ENCODE data around the gene VRK3.
"Not testable (repeated sequence)": the region's sequence is repeated elsewhere in the genome, so short reads cannot be mapped to it uniquely, and the experiment has no call there.

Gene VRK3

DNA sequence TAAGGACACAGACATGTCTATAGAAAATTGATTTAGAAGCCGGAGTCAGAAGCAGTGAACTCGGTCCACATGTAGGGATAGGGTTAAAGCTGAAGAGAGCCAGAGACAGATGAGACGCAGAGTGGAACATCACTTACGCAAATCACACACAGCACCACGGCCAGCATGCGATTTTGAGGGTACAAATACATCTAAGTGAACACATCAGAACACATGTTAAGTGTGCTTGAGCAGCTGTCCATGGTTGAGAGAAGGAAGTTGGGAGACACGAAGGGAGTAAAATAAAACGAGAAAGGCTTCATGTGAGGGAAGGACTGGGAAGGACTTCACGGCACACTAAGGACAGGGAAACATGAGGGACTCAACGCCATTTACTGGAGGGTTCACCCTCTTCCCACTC lies 38.8 kb downstream of the VRK3 start:
- DNase-seq, result no peak

DNA sequence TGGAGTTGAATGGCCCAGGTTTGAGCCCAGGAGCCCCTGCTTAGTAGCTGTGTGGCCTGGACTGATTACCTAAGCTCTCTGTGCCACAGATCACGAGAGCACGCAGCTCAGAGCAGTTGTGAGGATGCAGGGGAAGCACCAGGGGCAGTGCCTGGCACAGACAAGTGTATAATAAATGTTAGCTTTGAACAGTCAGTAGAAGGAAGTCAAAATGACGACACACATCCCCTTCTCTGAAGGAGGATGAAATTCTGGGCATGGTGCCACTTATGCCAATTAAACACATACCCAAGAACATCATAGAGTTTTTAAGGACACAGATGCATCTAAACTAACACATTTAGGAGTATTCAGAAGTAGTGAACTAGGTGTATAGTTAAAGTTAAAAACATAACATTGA lies 39.3 kb downstream of the VRK3 start:
- no peak for DNase-seq

DNA sequence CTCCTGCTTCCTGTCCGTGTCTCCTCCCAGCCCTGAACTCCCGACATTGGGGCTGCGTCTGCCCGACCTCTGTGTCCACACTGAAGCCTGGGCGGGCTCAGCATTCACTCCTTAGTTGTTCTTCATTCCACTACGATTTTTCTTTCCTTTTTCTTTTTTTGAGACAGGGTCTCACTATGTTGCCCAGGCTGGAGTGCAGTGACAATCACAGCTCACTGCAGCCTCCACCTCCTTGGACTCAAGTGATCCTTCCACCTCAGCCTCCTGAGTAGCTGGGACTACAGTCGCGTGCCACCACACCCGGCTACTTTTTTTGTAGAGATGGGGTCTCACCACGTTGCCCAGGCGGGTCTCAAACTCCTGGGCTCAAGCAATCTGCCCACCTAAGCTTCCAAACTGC lies 40.7 kb downstream of the VRK3 start:
- DNase-seq, result no peak

DNA sequence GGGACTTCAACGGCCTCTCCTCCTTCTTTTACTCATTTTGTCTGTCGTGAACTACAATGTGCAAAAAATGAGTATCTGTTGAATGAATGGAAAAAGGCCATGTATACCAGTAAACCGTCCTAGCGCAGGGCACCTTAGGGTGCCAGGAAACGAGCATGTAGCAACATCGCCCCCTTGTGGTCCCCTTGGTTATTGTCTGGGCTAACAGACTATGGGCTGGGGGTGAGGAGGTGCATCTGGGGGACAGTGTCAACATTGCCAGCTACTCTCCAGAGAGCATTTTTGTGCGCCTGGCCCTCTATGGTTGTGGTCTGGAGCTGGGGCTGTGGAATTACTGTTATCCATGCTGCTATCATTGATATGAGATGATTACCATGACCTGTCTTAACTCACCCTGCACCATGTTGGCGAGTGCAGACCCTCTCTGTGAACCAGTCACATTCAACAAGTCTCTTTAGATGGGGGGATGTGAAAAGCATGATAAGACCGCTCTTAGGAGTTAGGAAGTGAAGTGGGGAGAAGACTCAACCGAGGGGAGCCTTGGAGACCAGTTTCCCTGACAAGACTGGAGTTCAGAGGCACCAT lies 41.4 kb downstream of the VRK3 start:
- peak; percentile 88 for DNase-seq

DNA sequence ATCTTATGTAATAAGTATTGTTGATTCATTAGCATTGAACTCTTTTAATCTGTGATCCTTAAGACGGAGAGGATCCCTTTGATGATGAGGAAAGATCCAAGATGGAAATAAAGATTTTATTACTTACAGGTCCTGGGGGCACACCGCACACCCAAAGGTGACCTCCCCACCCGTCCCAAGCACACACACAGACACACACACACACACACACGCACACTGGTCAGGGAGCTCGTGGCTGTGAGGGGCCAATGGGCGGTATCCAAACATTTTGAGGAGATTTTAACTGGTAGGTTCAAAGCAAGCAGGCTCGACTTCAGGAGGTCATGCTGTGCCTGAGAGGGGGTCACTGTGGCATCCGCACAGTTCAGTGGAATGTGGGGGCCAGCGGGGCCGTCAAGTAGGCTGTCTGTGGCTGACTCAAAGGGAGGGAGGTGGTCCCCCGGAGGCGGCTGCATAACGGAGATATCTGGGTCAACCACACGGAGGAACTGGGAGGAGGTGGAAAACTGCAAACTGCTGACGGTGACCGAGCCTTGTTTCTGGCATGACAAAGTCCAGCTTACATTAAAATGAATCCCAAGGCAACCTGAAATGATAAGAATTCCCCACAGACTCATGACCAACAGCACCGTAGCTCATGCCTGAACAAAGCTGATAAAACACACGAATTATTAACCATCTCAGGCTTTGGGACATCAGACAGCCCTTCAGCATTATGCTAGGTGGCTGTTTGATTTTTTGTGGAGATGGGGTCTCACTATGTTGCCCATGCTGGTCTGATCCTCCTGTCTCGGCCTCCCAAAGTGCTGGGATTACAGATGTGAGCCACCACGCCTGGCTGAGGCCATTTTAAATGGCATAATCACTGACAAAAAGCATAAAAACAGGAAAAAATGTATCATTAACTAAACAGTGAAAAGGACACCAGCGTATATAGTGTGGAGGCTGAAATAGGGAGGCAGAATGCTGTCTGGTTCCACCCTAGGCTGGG lies 43.3 kb downstream of the VRK3 start:
- no peak for DNase-seq

DNA sequence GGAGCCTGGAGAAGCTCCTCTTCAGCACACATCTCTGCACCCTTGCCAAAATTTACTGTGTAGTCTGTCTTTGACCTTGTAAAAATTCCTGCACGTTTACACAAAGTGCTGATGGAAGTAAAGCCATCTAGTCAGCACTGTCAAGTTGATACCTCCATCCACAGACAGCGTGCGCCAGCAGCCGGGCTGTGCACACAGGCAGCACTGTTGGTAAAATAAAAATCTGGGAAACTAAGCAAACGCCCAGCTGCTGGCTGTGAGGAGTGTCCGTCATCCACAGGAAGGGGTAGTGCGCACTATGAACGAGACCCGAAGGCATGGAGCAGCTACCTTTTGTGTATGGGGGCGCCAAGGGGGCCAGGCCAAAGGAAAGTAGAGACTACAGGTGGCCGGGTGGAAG lies 46.8 kb downstream of the VRK3 start:
- DNase-seq, result no peak

DNA sequence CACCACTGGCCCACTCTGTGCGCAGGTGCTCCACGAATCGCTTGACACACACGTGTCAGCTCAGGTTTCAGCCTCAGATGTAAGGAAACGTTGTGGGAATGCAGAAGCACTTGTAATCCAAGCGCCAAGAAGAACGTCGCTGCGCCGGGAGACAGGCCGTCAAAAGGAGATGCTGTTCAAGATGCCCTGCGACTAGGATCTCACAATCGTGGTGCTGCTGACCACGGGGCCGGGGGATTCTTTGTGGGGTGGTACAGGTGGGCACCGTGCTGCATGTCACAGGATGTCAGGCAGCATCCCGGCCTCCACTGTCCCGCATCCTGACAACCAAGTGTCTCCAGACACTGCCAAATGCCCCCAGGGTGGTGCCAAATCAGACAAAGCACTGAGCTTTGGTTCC lies 47.3 kb downstream of the VRK3 start:
- no peak for DNase-seq

DNA sequence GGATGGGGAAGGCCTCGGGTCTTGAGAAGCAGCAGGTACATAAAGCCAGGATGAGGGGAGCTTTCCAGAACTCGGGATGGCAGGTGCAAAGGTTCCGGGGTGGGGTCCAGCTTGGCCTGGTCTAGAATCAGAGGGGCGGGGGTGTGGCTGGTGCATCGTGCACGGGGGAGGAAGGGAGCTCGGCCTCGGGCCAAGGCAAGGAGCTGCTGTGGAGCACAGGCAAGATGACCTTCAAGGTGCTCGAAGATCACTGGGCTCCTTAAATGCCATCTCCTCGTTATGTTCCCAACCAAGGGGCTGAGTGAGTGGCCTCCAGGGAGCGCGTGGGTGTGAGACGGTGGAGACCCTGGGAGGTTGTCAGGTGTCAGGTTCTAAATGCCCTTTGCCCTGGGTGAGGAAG lies 48.1 kb downstream of the VRK3 start:
- DNase-seq, result no peak

DNA sequence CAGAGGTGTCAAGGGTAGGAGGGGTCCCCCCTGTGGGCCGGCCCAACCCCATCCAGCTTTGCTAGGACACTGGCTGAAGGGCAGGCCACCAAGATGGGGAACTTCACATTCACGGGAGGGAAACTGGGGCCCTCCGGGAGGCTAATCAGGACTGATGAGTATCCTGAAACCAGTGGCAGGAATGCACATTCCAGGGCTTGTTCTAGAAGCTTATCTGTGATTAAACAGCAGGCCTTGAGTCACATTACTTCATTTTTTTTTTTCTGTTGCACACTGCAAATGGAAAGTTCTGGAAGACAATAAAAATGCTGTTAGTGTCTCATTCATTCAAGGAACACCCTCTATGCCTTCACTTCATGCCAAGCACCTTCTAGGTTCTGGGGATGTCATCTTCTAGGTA lies 48.7 kb downstream of the VRK3 start:
- DNase-seq, result no peak

DNA sequence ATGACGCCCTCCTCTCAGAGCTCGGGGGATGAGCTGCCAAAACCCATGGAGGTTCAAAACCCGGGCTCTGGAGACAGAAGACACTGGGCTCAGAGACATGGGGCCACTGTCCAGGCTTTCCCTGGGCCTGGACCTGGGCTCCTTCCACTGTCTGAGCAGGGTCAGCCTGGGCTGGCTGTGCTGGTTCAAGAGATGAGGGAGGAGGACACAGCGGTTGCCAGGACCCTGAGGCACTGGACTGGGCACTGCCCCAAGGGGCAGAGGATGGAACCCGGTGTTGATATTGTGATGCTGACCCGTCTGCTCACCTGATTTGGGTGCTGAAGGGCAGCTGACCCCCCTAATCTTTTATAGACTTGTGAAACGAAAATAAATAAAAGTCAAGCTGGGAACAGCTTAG lies 50.1 kb downstream of the VRK3 start:
- DNase-seq, result no peak

DNA sequence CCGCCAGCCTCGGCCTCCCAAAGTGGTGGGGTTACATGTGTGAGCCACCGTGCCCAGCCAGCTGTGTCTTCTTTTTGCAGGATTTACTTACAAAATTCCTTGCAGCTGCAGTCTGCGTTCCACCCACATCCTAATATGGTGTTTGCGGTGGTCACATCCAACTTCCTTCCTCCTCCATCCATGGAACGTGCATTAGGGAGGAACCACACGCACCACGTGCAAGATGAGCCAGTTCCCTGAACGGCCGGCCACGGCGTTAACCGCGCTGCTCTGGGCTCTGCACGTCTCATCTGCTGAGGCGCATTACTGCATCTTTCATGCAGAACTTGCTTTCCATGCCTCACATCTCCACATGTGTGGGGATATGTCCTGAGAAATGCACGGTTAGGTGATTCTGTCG lies 51.2 kb downstream of the VRK3 start:
- DNase-seq, result no peak

DNA sequence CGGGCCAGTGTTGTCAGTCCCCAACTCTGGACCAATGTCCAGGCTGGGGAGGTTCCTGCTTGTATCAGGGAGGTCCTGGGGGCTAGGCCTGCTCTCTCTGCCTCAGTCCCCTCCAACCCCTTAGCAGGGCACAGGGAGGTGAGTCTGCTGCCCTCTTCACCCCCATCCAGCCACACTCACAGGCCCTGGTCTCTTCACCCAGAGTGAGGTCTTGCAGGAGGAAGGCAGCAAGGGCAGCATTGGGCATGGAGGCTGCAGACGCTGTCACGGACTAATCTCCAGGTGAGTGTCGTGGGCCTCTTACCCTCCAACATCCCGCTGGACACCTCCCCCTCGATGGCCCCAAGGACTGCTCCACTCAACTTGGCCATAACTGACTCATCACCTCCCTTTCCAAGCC lies 52.3 kb downstream of the VRK3 start:
- no peak for DNase-seq

DNA sequence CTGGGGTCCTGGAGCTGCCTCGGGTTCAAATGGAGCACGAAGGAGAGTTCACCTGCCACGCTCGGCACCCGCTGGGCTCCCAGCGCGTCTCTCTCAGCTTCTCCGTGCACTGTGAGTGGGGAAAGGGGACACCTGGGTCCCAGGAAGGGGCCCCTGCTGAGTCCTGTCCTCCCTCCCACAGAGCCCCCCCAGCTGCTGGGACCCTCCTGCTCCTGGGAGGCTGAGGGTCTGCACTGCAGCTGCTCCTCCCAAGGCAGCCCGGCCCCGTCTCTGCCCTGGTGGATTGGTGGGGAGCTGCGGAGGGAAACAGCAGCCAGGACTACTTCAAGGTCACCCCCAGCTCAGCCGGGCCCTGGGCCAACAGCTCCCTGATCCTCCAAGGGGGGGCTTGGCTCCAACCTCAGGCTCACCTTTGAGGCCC lies 53.2 kb downstream of the VRK3 start:
- no peak for DNase-seq

DNA sequence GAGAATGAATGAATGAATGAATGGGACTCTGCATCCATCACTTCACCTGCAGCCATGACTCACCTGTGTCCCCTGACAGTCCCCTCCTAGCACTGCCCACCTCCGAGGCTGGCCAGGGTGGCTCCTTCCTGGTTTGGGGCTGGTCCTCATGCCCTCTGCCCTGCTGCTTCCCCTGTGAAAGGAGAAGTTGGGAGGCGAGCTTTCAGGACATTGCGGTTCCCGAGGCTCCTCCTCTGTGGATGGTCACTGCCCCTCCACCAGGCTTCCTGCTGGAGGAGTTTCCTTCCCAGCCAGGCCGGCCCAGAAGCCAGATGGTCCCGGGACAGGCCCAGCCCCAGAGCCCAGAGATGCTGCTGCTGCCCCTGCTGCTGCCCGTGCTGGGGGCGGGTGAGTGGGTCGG lies 55.8 kb downstream of the VRK3 start:
- not testable (repeated sequence) for DNase-seq

DNA sequence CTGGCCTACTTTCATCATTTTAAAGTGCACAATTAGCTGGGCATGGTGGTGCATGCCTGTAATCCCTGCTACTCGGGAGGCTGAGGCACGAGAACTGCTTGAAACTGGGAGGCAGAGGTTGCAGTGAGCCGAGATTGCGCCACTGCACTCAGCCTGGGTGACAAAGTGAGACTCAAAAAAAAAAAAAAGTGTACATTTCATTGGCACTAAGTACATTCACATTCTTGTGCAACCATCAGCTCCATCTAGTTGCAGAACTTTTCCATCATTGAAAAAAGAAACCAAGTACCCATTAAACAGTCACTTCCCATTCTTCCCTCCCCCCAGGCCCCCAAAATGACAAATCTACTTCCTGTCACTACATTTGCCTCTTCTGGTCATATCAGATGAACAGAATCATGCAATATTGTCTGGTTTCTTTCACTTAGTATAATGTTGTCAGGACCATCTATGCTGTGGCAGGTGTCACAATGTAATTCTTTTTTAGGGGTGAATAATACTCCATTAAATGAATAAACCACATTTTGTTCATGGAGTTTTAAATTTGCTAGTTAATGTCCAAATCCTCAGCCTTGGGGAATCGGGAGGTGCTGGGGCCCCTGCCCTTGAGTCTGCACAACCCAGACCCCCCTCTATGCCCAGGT lies 56.8 kb downstream of the VRK3 start:
- DNase-seq, result no peak

DNA sequence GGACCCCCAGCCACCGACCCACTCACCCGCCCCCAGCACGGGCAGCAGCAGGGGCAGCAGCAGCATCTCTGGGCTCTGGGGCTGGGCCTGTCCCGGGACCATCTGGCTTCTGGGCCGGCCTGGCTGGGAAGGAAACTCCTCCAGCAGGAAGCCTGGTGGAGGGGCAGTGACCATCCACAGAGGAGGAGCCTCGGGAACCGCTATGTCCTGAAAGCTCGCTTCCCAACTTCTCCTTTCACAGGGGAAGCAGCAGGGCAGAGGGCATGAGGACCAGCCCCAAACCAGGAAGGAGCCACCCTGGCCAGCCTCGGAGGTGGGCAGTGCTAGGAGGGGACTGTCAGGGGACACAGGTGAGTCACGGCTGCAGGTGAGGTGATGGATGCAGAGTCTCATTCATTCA lies 64.2 kb downstream of the VRK3 start, which contains the start of gene SIGLEC11:
Gene SIGLEC11 (minus strand): TSS at position 193 of the 400 bp plus-strand sequence. CDS start 91 bp downstream, at position 102.
- DNase-seq, result not testable (repeated sequence)

DNA sequence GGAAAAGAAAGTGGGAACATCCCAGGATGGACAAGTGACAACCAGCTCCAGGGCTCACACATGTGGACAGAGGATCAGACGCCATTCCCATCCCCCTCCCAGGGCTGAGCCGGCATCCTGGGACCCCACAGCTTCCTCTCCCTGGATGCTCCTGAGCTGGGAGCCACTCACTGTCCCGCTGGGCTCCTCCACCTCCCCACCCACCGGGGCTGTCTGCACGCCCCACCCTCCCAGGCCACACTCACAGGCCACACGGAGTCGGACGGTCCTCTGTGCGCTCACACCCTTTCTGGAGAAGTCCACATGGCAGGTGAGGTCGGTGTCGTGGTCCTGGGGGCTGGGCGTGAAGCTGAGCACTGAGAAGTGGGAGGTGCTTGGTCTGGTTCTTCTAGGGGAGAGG lies 65.3 kb downstream of the VRK3 start:
- DNase-seq, result not testable (repeated sequence)

DNA sequence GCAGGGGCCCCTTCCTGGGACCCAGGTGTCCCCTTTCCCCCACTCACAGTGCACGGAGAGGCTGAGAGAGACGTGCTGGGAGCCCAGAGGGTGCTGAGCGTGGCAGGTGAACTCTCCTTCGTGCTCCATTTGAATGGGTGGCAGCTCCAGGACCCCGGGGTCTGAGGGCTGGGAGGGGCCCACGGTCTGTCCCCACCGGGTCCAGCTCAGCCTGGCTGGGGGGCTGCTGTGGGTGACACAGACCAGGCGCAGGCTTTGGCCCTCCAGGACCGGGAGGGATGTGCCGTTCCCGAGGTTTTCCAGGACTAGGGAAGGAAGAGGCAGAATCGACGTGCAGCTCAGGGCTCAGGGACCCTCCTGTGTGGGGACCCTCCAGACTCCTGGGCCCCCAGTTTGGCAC lies 66.6 kb downstream of the VRK3 start:
- not testable (repeated sequence) for DNase-seq

DNA sequence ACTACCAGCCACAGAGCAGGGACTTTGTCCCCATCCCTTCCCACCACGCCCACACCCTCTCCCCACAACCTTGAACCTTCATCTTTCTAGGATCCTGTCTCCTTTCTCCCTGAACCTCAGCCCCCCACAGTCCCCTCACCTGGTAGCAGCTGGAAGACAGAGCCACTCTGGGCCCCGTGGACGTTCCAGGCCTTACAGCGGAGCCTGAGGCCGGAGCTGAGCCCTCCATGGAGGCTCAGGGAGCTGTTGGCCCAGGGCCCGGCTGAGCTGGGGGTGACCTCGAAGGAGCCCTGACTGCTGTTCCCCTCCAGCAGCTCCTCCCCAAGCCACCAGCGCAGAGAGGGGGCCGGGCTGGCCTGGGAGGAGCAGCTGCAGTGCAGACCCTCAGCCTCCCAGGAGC lies 67.0 kb downstream of the VRK3 start:
- DNase-seq, result not testable (repeated sequence)

DNA sequence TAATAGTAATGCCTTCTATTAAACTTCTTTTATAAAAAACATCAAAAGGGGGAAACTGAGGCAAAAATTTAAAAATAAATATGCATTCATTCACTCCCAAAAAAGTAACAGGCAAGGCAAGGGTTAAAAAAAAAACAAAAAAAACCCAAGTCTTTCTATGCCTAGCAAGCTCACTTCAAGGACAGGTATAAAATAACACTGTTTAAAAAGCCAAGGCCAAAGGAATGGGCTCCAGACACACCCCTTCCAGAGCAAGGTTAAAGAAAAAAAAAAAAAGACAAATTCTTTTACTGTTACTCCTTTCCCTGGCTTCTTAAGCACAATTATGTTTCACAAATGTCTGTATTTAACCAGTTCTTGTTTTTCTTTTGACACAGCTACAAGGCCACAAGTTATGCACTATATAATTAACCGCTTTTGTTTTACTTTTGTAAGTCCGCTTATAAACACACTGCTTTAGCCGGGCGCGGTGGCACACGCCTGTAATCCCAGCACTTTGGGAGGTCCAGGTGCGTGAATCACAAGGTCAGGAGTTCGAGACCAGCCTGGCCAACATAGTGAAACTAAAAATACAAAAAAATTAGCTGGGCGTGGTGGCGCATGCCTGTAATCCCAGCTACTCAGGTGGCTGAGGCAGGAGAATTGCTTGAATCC lies 67.8 kb downstream of the VRK3 start:
- DNase-seq, result no peak

DNA sequence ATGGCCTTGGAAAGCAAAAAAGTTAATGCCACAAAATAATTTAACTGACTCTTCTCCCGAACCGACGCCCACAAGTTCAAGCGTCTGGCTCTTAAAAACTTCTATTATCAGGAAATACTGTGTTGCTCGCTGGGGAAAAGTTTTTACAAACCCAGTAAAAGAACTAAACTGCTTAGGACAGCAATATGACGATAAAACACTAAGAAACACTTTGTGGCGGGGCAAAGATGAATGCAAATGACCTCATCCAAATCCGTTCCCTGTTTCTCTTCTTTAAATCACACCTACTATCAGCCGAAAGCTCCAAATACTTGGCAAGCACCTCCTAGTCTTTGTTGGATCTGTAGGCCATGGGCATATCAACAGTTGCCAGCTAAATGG lies 69.1 kb downstream of the VRK3 start:
- DNase-seq, result no peak

DNA sequence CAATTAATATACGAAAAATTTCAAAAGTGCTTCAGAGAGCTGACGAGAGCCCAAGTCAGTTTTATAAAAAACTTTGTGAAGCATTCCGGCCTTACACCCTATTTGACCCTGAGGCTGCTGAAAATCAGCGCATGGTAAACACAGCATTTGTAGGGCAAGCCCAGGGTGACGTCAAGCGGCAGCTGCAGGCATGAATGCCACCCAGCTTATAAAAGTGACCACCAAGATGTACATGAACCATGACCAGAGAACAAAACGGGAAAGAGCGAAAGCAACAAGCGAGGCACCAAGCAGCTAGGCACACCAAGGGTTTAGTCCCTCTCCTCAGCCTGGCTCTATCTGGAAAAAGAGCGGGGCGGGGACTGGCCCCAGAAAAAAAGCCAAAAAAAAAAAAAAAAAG lies 70.2 kb downstream of the VRK3 start:
- DNase-seq, result no peak

DNA sequence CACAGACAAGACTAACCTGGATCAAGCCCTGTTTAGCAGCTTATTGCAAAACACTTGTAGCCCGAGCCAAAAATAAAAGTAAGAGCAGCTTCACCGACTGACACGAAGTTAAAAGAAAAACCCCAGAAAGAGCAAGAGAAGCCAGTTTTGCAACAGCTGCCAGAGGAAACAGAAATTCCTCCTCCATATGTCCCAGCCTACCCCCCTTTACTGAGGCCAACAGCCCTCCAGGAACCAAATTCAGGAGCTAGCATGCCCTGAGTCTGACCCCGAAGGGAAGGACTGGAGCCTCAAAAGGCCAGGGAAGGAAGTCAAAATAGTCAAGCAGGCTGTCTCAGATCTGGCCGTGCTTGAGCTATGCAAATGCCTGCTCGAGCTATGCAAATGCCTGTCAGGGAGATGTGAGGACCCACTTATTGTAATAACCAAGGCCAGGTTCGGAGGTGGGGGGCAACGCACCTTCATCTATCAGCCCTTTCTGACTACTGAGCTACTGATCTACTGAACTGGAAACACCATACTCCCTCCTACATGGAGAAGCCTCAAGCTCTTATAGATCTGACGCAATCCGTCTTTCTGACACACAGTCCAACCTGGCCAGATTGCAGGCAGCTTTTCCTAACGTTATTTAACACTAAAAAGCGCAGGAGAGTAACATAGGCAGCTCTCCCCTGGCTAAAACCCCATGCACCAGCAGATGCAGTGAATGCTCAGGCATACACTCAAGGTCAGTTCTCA lies 70.9 kb downstream of the VRK3 start:
- no peak for DNase-seq
